Hematopoietic multipotent progenitor cell treated with erythropoietin and hydrocortisone succinate and interleukin-3 and kit ligand, for 17 days (in vitro differentiated cells): ENCODE measurements around the gene SLC9A5.

Experiments
- DNase-seq: peaks from one replicate; pipeline ENCODE4 v3.0.0-alpha.2; 2015; ENCODE audit warnings: low spot score

Gene SLC9A5

DNA sequence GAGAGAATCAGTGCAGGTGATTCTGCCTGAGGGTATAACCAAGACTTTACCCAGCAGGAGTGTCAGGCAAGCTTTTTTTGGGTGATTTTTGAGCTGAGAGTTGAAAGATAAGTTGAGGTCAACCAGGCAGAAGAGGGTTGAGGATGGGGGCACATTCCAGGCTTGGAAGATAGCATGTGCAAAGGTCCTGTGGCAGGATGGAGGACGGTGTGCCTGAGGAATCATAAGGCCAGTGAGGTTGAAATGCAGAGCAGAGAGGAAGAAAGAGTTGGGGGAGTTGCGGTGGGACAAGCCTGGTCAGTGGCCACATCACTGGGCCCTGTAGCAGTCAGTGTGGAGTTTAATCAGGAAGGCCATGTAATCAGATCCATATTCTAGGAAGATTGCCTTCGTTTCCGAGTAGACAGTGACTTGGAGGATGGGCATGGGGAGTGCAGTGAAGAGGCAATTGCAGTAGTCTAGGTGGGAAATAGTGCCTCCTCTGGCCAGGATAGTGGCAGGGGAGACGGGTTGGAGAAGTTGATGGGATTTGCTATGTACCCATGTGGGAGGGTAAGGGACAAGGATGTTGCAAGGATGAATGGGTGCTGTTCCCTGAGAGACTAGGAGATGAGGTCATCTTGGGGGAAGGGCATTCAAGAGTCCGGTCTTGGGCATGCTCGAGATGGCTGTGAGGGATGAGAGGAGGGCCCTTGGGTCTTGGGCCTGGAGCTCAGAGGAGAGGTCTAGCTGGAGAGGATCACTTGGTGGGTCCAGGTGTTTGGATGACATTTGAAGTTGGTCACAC is 34.5 kb downstream of the SLC9A5 start:
- no peak for DNase-seq

DNA sequence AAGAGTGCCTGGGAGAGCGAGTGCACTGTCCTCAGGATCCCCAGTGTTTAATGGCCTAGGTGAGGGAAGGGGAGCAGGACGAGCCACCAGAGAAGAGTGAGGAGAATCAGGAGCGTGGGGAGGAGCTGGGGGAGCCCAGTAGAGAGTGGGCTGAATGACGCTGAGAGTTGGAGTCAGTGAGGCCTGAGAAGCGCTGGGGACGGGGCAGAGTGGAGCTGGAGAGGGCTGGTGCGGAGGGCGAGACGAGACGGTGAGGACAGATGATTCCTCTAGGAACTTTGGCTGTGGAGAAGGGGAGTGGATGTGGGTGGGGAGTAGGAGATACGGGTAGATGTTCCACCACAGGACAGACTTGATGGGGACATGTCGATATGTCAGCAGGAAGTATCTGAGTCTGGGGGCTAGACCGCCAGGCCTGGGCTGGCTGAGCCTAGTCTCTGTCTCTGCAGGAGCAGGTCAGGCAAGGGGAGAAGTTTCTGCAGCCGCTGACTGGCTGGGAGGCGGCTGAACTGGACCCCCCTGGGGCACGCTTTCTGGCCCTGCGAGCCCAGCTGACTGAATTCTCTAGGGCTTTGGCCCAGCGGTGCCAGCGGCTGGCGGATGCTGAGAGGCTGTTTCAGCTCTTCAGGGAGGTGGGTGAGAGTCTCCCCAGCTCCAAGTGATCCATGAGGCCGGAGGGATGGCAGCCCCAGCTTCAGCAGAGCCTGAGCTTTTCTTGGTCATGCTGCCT is 35.2 kb downstream of the SLC9A5 start:
- DNase-seq: no peak

DNA sequence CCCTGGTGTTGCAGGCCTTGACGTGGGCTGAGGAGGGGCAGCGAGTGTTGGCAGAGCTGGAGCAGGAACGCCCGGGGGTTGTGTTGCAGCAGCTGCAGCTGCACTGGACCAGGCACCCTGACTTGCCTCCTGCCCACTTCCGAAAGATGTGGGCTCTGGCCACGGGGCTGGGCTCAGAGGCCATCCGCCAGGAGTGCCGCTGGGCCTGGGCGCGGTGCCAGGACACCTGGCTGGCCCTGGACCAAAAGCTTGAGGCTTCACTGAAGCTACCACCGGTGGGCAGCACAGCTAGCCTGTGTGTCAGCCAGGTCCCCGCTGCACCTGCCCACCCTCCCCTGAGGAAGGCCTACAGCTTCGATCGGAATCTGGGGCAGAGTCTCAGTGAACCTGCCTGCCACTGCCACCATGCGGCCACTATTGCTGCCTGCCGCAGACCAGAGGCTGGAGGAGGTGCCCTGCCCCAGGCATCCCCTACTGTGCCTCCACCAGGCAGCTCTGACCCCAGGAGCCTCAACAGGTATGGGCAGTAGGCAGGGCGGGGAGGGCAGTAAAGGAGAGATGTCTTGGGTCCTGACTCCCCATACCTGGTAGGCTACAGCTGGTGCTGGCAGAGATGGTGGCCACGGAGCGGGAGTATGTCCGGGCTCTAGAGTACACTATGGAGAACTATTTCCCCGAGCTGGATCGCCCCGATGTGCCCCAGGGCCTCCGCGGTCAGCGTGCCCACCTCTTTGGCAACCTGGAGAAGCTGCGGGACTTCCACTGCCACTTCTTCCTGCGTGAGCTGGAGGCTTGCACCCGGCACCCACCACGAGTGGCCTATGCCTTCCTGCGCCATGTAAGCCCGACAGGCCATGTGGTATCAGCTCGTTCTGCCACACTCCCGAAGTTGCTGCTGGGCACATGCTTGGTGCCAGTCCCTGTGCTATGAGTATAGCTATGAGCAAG is 36.2 kb downstream of the SLC9A5 start:
- DNase-seq: peak; percentile 32

DNA sequence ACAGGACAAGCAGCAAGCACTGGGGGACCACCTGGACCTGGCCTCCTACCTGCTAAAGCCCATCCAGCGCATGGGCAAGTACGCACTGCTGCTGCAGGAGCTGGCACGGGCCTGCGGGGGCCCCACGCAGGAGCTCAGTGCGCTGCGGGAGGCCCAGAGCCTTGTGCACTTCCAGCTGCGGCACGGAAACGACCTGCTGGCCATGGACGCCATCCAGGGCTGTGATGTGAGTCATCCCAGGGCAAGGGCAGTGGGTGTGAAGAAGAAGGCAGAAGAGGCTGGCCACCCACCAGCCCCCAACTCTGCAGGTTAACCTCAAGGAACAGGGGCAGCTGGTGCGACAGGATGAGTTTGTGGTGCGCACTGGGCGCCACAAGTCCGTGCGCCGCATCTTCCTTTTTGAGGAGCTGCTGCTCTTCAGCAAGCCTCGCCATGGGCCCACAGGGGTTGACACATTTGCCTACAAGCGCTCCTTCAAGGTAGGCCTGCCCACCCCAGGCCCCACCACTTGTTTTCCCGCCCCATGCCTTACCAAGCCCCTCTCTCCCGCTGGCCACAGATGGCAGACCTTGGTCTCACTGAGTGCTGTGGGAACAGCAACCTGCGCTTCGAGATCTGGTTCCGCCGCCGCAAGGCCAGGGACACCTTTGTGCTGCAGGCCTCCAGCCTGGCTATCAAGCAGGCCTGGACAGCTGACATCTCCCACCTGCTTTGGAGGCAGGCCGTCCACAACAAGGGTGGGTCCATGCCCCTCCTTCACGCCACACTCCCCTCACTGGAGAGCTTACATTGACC is 37.9 kb downstream of the SLC9A5 start:
- no peak for DNase-seq

DNA sequence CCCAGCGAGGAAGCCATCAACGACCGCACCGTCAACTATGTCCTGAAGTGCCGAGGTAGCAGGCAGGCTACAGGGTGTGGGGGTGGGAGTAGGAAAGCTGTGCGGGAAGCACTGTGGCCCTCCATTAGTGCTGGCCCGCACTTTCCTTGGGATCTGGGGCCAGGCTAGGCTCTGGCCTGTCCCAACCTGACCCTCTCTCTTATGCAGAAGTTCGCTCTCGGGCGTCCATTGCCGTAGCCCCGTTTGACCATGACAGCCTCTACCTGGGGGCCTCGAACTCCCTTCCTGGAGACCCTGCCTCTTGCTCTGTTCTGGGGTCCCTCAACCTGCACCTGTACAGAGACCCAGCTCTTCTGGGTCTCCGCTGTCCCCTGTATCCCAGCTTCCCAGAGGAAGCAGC is 39.2 kb downstream of the SLC9A5 start:
- no peak for DNase-seq

DNA sequence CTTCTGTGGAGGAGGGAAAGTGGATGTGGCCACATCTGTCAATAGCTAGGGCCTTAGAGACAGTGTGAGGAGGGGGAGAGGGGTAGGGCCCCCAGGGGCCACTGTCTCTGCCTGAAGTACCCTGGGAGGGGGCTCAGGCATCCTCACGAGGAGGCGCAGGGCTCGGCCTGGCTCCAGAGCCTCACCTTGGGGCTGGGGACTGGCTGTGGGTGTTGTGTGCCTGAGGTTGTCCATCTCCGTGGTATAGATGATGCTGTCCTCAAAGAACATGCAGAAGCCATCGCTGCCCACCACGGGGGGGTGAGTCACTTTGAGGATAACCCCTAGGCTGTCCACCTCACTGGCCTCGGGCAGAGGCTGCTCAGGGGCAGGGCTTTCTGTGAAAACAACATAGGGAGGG is 42.7 kb downstream of the SLC9A5 start:
- DNase-seq: no peak

DNA sequence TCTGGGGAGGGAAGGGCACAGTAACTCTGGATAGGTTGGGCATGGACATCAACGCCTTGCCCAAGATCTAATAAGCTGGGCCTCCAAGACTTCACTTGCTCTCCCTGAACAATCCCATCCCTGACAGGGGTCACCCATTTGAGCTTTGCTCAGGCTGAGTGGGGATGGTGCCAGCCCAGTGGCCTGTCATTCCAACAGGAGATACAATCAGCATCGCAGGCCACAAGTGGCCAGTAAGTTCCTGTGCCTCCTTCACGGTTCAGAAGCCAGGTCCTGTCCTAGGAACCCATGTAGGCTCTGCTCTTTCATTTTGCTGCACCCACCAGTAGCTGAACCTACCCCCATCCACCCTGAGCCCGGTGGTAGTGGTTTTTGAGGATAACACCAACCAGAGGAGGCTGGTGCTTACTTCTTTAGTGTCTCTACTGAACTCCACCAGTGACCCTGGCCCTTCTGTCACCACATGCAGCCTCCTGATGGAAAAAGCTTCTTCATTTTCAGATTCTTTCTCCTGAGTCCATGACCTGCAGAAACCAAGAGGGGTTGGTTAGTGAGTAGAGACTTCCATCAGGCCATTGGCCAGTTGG is 45.5 kb downstream of the SLC9A5 start:
- no peak for DNase-seq

DNA sequence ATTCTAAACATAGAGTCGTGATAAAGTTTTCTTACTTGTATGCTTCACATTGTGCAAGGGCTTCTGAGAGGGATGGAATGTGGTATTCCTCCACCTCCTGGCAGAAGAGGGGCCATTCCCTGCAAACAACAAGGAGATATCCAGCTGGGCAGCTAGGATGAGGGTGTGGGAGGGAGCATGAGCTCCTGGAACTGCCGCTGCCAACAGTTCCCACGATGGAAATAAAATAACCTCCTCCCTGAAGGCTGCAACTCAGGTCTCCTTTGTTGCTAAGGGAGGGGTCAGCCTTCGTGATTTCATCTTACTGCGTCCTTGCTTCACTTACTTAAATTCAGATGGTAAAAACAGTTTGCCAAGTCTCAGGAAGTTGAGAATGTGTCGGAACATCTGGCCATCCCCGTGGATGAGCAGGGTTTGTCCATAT is 46.2 kb downstream of the SLC9A5 start:
- no peak for DNase-seq

DNA sequence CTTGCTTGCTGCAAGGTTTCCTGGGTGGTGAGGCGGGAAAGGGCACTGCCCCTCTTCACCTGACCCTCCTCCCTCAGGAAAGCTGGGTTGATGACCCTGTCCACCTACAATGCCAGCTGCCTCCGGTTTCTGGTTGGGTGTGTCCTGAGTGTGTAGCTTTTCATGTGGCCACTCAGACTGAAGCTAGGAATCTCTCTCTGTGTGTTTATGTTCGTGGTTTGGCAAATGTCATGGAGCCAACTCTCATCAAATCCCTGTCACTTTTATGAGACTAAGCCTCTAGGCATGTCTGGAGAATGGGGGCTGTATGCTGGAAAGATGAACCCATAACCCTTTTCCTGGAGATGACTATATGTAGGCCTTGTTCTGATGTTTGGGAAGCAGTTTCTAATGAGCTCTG is 47.6 kb downstream of the SLC9A5 start:
- no peak for DNase-seq

DNA sequence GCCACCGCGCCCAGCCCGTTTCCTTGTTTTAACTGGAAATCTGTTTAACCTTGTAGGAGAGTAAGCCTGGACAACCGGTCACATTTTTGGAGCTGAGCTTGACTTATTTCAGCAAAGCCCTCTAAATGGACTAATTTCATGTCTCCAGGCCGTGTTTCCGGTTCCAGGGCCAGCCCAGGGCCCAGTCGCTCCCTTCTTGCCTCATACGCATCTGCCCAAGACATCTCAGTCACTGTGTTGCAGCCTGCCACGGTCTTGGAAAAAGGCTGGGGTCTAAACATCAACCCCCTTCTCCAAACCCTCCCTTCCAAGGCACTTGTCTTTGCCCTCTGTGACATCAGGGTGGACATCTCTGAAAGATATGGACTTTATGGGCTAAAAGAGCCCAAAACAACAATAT is 49.5 kb downstream of the SLC9A5 start:
- no peak for DNase-seq

DNA sequence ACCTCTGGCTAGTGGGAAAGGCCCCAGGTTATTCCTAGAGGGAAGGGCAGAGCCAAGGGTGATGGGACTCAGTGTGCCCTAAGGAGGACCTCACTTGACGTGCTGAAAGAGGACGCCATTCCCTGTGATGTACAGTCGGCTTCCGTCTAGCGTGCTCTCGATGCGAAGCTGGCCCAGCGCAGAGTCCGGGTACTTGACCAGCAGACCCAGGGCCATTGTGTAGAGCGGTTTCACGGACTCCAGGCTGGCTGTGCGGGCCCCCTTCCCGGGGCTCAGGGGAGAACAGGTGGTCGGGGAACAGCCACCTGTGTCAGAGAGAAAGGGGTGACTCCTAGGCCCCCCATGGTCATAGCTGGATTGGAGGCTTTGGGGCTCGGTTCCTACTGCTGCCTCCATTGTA is 50.5 kb downstream of the SLC9A5 start:
- no peak for DNase-seq

DNA sequence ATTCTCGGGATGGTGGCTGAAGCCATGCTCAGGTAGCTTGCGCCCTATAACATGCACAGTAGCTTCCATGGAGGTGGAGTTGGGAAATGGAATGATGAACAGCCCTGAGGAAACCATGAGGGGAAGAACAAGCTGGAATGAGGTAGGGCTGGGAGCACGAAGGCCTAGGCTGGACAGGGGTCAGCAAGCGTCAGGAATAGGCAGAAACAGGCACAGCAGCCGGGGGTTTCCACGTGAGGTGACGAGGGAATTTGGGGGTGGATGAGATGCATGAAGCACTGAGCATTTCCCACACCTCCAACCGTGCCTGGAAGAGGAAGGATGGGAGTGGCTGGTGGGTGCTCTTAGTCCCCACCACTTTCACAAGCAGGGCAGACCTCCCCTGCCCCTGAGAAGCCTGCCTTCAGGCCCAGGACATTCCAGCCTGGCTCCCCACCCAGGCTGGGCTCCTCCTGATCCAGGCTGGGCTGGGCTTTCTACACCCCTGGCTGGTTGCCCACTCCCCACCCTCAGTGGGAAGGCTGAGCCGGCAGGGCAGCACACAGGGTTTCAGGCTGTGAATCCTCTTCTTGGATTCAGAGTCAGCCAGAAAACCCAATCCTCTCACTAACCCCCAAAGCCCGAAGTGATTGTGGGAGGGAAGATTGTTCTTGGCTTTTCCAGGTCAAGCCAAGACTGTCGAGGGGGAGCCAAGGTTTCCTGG is 52.5 kb downstream of the SLC9A5 start:
- no peak for DNase-seq

DNA sequence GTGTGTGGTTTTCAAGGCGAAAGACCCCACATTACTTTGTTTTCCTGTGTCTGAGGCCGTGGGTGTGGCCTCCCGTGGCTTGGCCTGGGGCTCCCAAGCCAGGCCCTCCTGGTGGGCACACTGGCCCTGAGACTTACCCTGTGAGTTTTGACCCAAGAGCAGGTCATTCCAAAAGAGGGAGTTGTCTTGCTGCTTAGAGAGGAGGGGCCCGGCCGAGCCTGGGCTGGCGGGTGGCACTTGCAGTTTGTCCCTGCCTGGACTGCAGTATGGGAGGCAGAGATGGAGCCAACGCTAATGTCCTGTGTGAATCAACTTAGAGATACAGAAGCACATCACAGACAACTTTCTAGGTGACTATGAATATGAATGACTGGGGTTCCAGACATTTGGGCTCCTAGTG is 53.3 kb downstream of the SLC9A5 start:
- no peak for DNase-seq

DNA sequence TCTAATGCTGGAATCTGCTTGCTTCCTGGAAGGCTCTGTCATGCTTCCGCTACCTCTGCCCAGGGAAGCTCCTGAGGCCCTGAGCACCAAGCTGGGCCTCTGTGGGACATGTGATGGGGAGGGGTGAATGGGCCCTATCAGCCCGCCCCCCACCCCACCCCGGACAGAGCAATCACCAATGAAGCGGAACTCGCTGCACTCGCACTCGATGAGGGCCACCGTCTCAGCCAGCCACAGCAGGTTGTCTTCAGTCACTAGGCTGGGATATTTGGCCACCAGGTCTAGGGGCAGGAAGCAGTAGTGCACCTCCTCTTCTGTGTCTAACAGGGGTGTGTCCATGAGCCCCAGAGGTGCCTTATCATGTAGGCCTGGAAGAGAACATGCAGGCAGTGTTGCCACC is 54.2 kb downstream of the SLC9A5 start:
- DNase-seq: no peak

DNA sequence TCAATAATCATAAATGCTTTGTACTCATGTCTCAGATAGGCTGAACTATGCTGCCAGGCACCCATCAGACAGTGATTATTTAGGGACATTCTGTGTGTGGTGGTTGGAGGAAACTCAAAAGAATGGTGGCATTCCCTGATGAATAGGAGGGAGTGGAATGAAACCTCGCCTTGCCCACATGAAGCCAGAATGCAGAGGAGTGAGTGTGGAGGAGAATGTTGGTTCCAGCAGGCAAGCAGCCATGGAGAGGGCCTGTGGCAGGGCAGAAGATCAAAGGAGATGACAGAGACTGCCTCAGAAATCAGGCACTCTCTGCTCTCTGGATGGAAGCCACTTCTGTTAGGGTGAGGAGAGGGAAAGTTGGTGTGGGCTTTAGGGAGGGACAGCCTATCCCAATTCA is 55.2 kb downstream of the SLC9A5 start:
- no peak for DNase-seq

DNA sequence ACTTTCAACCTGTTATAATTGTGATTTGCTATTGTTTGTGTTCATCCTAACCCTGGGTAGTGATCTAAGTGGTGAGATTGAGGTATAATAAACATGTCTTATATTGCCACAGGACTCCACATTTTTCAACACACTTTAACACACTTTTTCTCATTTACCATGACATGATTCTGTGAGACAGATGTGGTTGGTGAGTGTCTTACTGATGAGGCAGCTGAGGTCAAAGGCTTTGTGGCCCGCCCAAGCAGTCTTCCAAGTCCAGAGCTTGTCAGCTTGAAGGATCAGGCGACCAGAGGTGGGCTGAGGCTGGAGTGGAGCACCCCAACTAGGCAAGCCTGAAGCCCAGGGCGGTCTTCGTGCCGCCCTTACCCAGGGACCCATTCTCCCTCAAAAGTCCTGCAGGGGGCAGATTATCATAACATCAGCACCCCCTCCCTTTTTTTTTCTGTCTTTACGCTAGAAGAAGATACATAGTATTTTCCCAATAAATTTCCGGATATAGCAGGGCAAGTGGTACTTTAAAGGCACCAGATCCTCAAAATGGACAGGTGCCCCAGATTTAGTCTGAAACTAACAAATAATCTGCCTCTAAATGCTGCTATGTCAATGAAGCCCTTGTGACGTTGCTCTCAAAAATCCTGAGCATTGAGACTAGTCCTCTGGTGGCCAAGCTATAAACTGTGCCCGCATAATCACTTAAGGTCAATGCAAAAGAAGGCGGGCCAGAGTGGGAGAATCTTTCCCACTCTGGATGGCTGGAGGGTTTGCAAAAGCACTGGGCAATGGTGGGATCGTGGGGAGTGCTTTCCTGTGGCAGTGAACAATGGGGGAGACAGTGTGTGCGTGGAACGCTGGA is 56.7 kb downstream of the SLC9A5 start:
- no peak for DNase-seq

DNA sequence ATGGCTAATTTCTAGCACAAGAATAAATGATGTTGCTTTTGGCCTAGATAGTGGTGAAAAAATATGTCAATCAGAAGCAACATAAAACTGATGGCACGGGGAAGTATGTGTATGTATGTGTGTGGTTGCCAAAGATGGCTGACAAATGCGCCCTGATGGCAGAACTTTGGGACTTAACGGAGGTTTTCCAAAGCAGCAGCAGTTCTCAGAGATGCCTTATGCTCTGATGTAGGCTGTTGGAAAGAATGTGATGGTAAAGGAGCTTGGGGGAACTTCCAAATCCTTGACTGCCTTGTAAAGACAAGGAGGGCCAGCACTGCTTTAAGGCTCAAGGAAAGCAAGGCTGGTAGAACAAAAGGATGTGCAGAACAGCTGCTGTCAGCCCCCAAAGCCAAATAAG is 61.8 kb downstream of the SLC9A5 start:
- no peak for DNase-seq

DNA sequence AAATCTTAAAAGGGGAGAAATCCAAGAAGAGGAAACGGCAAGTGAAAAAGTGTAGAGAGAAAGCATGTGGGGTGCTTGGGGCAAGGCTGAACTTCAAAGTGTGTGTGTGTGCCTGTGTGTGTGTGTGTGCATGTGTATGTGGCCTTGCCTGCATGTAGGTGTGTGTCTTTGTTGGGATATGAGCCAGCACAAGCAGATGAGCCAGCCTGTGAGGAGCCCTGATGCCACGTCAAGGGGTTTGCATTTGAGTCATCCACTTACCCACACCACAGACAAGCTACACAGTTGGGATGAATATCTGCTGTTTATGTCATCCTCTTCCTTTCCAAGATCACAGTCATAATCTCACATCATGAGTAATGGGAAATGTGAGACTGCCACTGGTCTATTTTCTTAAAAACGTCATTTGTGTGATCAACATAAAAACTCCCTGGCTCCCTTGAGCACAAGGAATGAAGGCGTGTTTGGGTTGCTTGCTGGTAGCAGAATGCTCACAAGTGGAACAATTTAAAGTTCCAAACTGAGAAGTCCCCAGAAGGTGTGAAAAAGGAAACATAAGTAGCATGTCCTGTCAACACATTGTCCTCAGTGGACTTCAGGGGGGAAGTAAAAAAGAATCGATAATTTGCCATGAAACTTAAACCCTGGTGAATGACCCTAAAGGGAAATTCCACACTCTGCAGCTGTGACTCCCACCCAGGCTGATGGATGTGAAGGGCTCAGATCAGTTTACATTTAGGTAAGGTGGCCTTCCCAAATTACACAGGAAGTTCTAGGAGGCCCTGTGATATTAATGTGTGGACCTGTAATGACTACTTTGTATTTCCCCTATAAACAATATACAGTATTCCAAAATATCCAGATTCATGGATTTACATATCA is 63.1 kb downstream of the SLC9A5 start:
- DNase-seq: no peak

DNA sequence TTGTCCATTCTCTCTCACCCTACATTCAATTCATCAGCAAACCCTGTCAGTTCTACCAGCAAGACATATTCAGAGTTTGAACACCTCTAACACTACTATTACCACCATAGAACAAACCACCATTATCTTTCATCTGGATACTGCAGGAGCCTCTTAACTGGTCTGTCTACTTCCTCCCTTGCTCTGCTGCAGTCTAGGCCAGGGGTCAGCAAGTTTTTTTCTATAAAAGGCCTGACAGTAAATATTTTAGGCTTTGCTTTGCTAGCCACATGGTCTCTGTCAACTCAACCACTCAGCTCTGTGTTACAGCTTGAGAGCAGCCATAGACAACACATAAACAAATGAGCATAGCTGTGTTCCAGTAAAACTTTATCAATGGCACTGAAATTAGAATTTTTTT is 63.9 kb downstream of the SLC9A5 start:
- DNase-seq: no peak
